Ovary (tissue), 3 donors: ENCODE results near the gene PNPO.

Source experiments
- CTCF ChIP-seq, 3 donors: fragments of 450-650 bp in 2 of 3; fragments of 200-600 bp in 1 of 3; IDR thresholded peaks; one replicate each; pipeline versions ENCODE4 v1.5.1 to v1.8.0; 2016 to 2022; ENCODE audit warnings: antibody characterized with exemption in 3 of 3, mild to moderate bottlenecking in 1 of 3
- POLR2A ChIP-seq: fragments of 450-650 bp; IDR thresholded peaks from one replicate; pipeline ENCODE4 v1.6.1; 2017; ENCODE audit warnings: antibody characterized with exemption, mild to moderate bottlenecking, moderate library complexity
- donor health status: DM: no; HTN: no; CAD: no.

GRCh38 chr17:47948706-47949196 lies 7.4 kb downstream of the PNPO start:
- TF ChIP-seq CTCF (IDR thresholded peaks at IDR 0.05) = no peak
- TF ChIP-seq POLR2A = no peak
